ENCODE results near the gene SUSD4. TPM values are rescaled to one million over a fixed set of nuclear protein-coding genes. Genes with fewer than 3 reads are reported as not detected.

SUSD4 gene
- total and polyA plus RNA-seq, 9 donors: 23.0 to 80.5 (median 36.6) TPM

DNA sequence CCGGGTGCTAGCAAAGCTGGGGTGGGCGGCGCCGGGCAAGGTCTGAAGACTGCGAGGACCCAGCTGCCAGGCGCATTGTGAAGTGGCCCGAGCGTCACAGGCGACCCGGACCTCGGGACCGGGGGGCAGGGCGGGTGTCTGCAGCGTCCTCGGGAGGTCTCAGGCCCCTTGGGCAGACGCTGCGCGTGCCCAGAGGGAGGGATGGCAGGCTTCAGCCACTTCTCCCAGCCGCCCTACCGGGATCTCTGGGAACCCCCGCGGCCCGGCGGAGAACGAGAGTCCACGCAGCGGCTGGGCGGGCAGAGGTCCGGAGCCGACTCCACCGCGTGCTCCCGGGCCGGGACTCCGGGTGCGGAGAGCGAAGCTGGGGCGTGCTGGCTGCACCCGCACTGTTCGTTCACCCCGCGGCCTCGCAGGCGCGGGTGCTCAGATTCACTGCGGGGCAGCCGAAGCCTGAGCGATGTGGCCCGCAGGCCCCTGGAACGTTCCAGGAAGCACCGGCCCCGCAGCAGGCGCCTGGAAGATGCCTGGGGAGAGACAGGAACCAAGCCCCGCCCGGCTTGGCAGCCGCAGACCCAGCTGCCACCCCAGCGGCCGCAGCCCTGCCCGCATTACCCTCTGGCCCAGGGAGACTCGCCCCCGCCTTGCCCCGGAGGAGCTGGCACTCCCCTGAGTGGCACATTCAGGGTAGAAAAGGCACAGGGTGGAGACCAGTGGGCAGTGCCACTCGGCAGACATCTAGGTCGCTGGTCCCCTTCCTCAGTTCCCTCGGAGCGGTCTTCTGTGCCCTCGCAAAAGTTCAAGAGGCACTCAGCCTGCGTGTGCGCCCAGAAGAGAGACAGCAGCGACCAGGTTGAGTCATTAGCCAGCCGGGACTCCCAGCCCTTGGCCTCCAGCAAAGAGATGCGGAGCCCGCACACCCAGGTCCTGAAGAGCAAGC lies 29.6 kb upstream of the SUSD4 start, which contains the start of gene CCDC185:
CCDC185 (plus strand) TSS at position 141 of the 940 bp plus-strand sequence; CDS start at position 202, 61 bp downstream.
- DNase-seq: peak in 3 of 5 donors; percentile 21 to 53 (median 34)
- Histone ChIP-seq H3K4me1 (ENCODE audit: insufficient read depth) (no peaks in the 10 kb centered on the region), H3K27me3 (no peaks in the 10 kb centered on the region), H3K4me3 (peak within 1 kb of the TSS; percentile 7), H3K27ac (no peak within 1 kb of the TSS), H3K36me3 (no peaks in the 10 kb centered on the region), H3K9me3 (no peaks in the 10 kb centered on the region)
- TF ChIP-seq, protein P1, sequence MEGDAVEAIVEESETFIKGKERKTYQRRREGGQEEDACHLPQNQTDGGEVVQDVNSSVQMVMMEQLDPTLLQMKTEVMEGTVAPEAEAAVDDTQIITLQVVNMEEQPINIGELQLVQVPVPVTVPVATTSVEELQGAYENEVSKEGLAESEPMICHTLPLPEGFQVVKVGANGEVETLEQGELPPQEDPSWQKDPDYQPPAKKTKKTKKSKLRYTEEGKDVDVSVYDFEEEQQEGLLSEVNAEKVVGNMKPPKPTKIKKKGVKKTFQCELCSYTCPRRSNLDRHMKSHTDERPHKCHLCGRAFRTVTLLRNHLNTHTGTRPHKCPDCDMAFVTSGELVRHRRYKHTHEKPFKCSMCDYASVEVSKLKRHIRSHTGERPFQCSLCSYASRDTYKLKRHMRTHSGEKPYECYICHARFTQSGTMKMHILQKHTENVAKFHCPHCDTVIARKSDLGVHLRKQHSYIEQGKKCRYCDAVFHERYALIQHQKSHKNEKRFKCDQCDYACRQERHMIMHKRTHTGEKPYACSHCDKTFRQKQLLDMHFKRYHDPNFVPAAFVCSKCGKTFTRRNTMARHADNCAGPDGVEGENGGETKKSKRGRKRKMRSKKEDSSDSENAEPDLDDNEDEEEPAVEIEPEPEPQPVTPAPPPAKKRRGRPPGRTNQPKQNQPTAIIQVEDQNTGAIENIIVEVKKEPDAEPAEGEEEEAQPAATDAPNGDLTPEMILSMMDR (IDR thresholded peaks at IDR 0.05): no peak
- TF ChIP-seq EP300 (IDR thresholded peaks at IDR 0.05) (no peak), POLR2A (IDR thresholded peaks at IDR 0.05) (no peak)
- intact Hi-C loops (cut with DNase I): no loop called here
- 35 to 45% (median 37%) methylated on average over 40 to 73 of the region's 73 CpGs for WGBS, 3 donors

DNA sequence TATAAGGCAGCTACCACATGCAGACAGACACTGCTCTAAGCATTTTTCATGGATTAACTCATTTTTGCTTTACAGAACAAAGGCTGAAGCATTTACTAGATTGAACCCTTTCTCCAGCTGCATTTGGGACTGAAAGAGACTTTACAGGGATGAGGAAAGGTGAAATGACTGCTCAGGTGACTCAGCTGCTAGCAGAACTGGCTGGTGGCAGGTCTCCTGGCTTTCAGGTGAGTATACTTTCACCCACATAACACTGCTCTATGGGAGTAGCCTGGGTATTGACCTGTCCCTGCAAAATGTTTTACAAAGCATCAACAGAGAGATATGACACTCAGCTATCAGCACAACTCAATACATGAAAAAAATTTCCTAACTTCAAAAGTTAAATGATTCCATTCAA lies 26.6 kb upstream of the SUSD4 start:
- Histone ChIP-seq H3K27ac (no peak overlapping the region), H3K27me3 (no peaks in the 10 kb centered on the region), H3K36me3 (no peaks in the 10 kb centered on the region), H3K9me3 (no peaks in the 10 kb centered on the region), H3K4me1 (ENCODE audit: insufficient read depth) (no peaks in the 10 kb centered on the region), H3K4me3 (no peak overlapping the region)
- intact Hi-C loops (cut with DNase I): no loop called here
- TF ChIP-seq, protein P1 (IDR thresholded peaks at IDR 0.05): no peak
- TF ChIP-seq EP300 (IDR thresholded peaks at IDR 0.05): no peak
- no peak for TF ChIP-seq POLR2A (IDR thresholded peaks at IDR 0.05)
- DNase-seq: no peak

DNA sequence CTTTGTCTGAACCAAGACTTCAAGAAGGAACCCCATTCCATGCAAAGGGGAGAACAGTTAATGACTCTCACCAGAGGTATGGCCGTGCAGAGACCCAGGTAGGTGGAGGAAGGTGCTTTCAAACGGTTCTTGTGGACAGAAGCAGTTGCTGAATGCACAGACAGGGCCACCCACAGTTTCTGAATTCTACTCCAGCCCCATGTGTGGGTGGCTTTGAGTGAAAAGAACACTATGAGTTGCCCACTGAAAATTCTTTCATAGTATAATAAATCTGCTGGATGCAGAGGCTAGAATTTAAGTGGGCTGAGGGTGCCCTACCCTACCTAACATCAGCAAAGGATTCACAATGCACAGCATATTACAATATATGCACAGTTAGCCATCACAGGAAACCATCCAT lies 22.0 kb upstream of the SUSD4 start:
- TF ChIP-seq, protein P1 (IDR thresholded peaks at IDR 0.05): no peak
- TF ChIP-seq POLR2A (IDR thresholded peaks at IDR 0.05) (no peak), EP300 (IDR thresholded peaks at IDR 0.05) (no peak)
- H3K9me3 ChIP-seq: no peaks in the 10 kb centered on the region
- WGBS, 3 donors: 69 to 78% (median 71%) methylated on average over 2 of the region's 2 CpGs
- no peaks in the 10 kb centered on the region for H3K36me3 ChIP-seq
- no peak overlapping the region for H3K27ac ChIP-seq
- intact Hi-C loops (cut with DNase I): no loop called here
- no peaks in the 10 kb centered on the region for H3K27me3 ChIP-seq
- no peak for DNase-seq
- no peaks in the 10 kb centered on the region for H3K4me1 ChIP-seq (ENCODE audit: insufficient read depth)
- no peak overlapping the region for H3K4me3 ChIP-seq

DNA sequence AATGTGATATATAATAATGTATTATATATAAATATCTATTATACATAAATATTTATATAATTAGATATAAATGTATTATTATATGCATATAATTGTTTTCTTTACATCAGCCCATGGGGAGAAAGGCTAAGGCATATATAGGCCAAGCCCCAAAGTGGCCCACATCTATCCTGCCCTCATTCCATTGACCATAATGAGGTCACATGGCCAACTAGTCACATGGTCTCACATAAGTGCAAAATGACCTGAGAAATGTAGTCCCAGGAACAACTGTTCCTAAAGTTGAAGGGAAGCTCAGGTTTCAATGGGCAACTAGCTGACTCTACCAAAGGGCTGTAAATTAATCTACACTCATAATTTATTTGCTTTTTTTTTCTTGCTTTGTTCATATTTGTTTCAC lies 14.8 kb upstream of the SUSD4 start:
- no peak for DNase-seq
- TF ChIP-seq, protein P1 (IDR thresholded peaks at IDR 0.05): no peak
- TF ChIP-seq POLR2A (IDR thresholded peaks at IDR 0.05) (no peak), EP300 (IDR thresholded peaks at IDR 0.05) (no peak)
- intact Hi-C loops (cut with DNase I): no loop called here
- Histone ChIP-seq H3K4me3 (no peak overlapping the region), H3K4me1 (ENCODE audit: insufficient read depth) (no peaks in the 10 kb centered on the region), H3K27me3 (no peaks in the 10 kb centered on the region), H3K9me3 (no peaks in the 10 kb centered on the region), H3K27ac (no peak overlapping the region), H3K36me3 (no peaks in the 10 kb centered on the region)
